Erythroblast (primary cell): ENCODE data around the gene HMGN5.

ENCODE experiments used
- GATA1 ChIP-seq: IDR thresholded peaks from 2 replicates; pipeline ENCODE4 v1.6.1; 2011; ENCODE audit warnings: low read depth, mild to moderate bottlenecking, control low read depth, low read length, moderate library complexity
- POLR2A ChIP-seq: IDR thresholded peaks from 2 replicates; pipeline ENCODE4 v1.6.1; 2011; ENCODE audit warnings: mild to moderate bottlenecking, low read length

- TF ChIP-seq POLR2A (no peak), GATA1 (no peak)
Measured at GRCh38 chrX:81168391-81168790, 33.3 kb downstream of the HMGN5 start.
